GM19043 (cell line): ENCODE data around the gene IGSF6.
"Not testable (repeated sequence)": the region's sequence is repeated elsewhere in the genome, so short reads cannot be mapped to it uniquely, and the experiment has no call there.

Source experiments
- ATAC-seq: cut with Tn5 transposase; IDR thresholded peaks from one replicate; pipeline ENCODE4 v1.9.1; 2021; ENCODE audit warnings: low read depth; ENCODE audit not compliant: unreplicated experiment

IGSF6 gene

GRCh38 chr16:21654881-21655280 lies 2.5 kb upstream of the IGSF6 start:
- no peak for ATAC-seq

DNA sequence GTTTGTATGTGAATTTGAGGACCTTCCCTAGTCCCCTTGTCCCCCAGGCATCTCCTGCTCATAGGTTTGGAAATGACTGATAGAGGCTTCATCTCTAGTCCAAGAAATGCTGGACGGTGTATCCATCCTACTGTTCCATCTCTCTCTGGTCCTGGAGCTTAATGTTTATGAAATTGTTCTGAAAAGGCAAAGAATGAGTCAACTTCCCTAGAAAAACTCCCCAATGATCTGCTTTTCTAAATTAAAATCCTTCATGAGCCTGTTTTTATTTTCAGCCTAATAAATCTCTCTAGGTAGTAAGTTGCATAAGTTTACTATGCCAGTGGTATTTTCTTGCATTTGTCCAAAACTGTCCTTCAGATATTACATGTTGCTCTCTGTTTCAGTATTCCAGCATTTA lies 2.1 kb upstream of the IGSF6 start:
- no peak for ATAC-seq

GRCh38 chr16:21653571-21653970 lies 1.2 kb upstream of the IGSF6 start:
- ATAC-seq: no peak

DNA sequence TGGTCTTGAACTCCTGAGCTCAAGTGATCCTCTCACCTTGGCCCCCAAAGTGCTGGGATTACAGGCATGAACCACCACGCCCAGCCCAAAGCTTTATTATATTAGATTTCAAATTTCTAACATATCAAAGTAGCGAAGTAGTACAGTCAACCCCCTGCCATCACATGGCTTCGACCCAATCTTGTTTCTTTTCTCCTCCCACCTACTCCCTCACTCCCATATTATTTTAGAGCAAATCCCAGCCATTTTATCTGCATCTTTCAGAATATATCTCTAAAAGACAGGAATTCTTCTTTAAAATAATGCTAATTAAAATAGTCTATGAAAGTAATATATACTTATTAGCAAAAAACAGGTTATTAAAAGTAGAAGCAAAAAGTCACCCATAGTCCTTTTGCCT lies 893 bp downstream of the IGSF6 start:
- ATAC-seq: no peak

DNA sequence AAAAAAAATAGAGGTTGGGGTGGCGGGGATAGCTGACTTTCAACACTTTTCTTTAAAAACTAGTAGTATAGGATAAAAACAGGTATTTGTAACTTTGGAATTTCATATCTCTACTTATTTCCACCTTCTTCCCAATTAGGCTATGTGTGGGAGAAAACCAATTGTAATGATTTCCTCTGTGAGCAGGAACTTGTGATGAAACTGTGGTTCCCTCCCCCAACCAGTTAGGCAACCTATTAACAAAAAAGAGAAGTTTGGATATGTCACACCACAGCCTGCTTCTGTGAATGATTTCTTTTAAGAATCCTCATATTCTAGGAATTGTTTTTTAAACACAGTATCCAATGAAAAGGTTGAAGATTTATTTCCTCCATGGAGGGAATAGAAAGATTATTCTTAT lies 1.9 kb downstream of the IGSF6 start:
- no peak for ATAC-seq

DNA sequence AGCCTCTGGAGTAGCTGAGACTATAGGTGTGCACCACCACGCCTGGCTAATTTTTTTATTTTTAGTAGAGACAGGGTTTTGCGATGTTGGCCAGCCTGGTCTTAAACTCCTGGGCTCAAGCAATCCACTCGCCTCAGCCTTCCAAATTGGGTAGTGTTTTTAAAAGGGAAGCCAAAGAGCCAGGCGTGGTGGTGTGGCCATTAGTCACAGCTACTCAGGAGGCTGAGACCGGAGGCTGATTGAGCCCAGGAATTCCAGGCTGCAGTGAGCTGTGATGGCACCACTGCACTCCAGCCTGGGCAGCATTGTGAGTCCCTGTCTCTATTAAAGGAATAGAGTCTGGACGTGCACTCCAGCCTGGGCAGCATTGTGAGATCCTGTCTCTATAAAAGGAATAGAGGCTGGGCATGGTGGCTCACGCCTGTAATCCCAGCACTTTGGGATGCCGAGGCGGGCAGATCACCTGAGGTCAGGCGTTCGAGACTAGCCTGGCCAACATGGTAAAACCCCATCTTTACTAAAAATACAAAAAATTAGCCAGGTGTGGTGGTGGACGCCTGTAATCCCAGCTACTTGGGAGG lies 2.5 kb downstream of the IGSF6 start:
- ATAC-seq: not testable (repeated sequence)

GRCh38 chr16:21647562-21648164 lies 4.7 kb downstream of the IGSF6 start:
- ATAC-seq: no peak

DNA sequence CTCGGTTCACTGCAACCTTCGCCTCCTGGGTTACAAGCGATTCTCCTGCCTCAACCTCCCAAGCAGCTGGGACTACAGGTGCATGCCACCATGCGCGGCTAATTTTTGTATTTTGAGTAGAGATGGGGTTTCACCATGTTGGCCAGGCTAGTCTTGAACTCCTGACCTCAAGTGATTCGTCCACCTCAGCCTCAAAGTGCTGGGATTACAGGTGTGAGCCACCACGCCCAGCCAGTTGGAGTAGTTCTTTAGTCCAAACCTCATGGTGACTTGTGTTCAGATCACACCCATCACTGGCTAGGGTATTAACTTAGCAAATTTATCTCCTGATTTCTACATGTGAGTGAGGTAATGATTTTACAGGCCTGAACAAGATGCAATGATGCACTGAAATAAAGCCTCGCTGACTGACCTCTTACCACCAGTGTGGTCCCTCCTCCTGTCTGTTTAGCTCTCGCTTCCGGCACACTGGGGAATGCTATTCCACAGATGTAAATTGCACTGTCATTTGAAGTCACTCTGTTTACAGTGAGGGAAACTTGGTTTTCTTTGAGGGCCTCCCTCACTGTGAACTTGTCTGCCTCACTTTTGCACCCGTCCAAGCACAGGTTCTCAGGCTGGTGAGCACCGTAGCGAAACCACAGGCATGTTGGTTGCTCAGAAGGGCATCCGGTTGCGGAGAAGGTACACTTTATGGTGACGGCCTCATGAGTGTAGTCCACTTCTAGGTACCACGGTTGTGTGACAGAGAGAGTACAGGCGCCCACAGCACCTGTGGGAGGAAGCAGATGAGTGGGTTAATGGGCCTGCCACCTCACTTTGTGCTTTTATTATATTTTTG lies 5.5 kb downstream of the IGSF6 start:
- peak; percentile 81 for ATAC-seq

DNA sequence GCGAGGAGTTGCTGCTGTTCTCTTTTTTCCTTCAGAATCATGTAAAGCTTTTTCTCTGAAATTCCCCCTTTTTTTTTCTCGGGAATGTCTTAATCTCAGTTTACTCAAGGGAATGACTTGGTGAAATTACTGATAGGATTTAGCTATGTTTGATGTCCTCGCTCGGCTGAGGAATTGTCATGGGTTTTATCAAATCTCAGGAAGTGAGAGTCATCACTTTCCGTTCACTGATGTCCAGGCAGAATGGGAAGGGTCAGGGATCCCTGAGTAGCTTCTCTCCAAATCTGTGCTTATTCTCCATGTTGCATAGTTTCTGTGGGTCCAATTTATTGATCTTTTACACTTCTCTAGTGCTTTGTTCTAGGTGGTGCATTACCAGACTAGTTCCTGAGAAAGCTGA lies 6.3 kb downstream of the IGSF6 start:
- ATAC-seq: no peak

DNA sequence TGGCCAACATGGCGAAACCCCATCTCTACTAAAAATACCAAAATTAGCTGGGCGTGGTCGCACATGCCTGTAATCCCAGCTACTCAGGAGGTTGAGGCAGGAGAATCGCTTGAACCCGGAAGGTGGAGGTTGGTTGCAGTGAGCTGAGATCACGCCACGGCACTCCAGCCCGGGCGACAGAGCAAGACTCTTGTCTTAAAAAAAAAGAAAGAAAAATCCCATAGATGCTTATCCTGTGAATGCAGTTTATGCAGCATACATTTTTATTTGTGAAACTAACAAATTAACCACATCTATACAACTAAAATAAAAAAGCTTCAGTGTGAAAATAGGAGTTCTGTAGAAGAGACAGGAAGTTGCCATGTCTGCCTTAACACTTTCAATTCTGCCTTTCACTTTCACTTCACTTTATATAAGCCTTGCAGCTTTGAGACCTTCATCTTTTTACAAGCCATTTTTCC lies 7.1 kb downstream of the IGSF6 start:
- peak; percentile 35 for ATAC-seq

DNA sequence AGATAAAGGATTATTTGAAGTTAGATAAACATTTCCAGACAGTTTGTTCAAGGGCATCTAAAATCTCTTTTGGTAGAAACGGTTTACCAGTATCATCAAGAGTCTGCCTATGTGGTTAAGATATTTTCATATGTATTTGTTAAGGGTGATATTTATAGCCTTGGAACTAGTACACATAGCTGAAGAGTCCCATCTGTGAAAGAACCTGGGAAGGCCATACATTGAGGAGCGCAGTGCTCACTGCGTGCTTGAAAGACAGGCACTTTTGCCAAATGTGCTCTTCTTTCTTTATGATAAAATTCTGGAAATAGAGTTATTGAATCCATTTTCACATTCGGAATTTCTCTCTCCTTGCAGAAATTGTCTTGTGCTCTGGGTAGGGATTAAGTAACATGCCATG lies 7.7 kb downstream of the IGSF6 start:
- no peak for ATAC-seq

DNA sequence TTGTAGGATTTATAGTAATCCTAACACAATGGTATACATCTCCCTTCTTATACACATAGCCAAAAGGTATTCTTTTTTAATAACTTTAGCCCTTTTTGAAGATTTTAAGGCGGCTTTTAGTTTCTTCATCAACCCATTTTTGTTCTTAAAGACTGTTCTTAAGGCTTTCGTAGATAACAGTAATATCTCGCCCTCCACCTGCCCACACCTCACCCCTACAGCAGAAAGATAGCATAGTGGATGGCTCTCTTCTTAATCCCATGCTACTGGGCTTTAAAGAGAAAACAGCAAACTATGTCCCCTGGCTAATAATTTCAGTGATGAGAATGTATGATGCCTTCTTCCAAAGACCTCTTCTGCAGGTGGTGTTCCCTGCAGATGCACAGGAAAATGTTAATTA lies 8.6 kb downstream of the IGSF6 start:
- ATAC-seq: no peak

DNA sequence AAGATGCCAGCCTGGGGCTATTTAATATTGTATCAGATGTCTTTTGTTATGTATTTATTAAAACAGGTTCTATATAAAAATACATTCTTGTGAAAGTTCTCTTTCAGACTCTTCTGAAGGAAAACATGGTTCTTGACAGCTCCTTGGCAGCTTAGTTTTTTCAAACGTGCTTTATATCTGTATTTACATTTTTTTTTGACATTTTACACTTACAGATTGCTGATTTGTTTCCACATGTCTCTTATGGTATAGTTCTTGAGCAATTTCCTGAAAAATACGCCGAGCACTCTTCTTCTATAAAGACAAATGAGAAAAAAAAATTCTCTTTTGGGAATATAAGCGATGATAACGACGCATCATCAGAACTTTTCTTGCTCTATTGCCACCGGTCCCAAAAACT lies 9.5 kb downstream of the IGSF6 start:
- ATAC-seq: no peak

DNA sequence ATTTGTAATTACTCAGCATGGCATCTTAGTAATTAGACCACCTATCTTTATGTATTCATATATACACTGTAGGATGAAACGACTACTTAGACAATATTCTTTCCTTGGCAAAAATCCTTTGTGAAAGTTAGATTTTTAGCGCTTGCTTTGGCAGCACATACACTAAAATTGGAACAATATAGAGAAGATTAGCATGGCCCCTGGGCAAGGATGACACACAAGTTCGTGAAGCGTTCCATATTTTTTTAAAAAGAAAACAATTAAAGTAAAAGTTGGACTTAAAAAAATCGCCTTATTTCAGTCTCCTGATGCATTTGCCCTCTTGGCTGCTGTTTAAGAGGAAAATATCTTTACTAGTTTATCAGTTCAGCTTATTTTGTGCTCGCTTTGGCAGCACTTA lies 10.5 kb downstream of the IGSF6 start:
- no peak for ATAC-seq

DNA sequence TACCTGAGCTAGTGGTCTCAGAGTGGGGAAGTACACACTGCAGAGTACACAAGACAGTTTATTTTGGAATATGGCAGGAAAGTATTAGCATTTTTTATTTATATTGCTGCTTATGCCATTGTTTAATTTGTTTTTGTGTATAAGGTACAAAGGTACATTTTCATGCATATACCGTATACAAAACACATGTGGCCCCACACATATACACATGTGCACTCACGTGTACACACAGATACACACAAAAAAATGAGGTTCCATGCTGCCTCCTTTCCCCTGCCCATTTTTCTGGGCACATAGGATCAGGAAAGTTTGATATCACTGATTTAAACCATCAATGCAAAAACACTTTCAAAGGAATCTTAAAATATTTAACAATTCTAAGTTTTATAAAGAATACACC lies 12.9 kb downstream of the IGSF6 start:
- no peak for ATAC-seq

GRCh38 chr16:21638573-21638975 lies 13.8 kb downstream of the IGSF6 start:
- no peak for ATAC-seq

DNA sequence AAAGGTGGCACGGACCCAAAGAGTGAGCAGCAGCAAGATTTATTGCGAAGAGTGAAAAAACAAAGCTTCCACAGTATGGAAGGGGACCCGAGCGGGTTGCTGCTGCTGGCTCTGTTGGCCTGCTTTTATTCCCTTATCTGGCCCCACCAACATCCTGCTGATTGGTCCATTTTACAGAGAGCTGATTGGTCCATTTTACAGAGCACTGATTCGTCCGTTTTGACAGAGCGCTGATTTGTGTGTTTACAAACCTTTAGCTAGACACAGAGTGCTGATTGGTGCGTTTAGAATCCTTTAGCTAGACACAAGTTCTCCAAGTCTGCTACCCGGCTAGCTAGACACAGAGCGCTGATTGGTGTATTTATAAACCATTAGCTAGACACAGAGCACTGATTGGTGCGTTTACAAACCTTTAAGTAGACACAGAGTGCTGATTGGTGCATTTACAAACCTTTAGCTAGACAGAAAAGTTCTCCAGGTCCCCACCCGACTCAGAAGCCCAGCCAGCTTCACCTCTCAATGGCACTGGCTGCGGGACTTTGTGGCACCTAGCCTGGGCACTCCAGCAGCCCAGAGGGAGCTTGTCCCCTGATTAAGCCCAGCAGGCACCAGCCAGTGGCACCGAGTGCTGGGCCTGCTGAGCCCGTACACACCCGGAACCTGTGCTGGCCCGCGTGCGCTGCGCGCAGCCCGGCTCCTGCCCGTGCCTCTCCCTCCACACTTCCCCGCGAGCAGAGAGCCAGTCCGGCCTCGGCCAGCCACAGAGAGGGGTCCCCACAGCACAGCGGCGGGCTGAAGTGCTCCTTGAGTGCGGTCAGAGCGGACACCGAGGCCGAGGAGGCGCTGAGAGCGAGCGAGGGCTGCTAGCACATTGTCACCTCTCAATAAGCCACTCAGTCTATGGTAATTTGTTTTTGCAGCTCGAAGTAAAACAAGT lies 15.1 kb downstream of the IGSF6 start:
- no peak for ATAC-seq

- not testable (repeated sequence) for ATAC-seq
These were observed 16.7 kb downstream of the IGSF6 start for GRCh38 chr16:21635694-21636093.

GRCh38 chr16:21634216-21634615 lies 18.2 kb downstream of the IGSF6 start:
- ATAC-seq: no peak

DNA sequence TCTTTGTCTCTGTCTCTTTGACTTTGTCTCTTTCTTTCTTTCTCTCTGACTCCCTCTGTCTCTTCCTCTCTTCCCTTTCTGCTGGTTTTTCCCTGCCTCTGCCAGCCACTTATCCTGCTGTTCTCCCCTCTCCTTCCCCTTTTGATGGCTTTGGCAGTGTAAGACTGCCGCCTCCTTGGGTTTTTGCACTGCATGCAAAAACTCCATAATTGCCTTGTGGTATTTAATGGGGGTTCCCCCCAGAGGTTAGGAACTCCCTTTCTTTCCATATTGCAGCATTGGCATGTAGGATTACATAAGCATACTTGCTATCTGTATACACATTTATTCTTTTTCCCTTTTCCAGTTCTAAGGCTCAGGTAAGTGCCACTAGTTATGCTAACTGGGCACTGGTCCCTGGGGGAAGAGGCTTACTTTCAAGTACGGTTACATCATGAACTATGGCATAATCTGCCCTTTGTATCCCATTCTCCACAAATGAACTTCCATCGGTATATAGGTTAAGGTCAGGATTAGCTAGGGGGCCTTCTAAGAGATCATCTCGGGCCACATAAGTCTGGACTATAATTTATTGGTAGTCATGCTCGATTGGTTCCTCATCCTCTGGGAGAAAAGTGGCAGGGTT lies 20.3 kb downstream of the IGSF6 start:
- not testable (repeated sequence) for ATAC-seq
